K562 (cell line): ENCODE results near the gene CARMIL3.

Experiments used
- BRCA1 ChIP-seq, 2 experiments: fragments of 450-650 bp in 1 of 2; sonication (generic) in 1 of 2; formaldehyde crosslinking in 1 of 2; IDR thresholded peaks; 2 replicates each; pipeline versions ENCODE4 v1.5.0 to v1.6.1; 2017 to 2020; ENCODE audit warnings: mild to moderate bottlenecking in 1 of 2, missing genetic modification reagents in 1 of 2
- JUN ChIP-seq, 2 experiments: sonication (generic) in 1 of 2; formaldehyde crosslinking in 1 of 2; IDR thresholded peaks; 2 replicates each; pipeline versions ENCODE4 v1.6.1 to v1.8.0; 2012 to 2022; ENCODE audit warnings: borderline replicate concordance in 2 of 2, mild to moderate bottlenecking in 2 of 2, improper control_type of control experiment in 1 of 2, low read depth in 1 of 2, low read length in 1 of 2, missing genetic modification reagents in 1 of 2
- MITF ChIP-seq: IDR thresholded peaks from 2 replicates; pipeline ENCODE4 v1.6.1; 2014; ENCODE audit warnings: antibody characterized with exemption
- NR2C2 ChIP-seq, 2 experiments: fragments of 200-800 bp in 1 of 2; sonication (Bioruptor generic) in 1 of 2; sonication (generic) in 1 of 2; formaldehyde crosslinking in 1 of 2; IDR thresholded peaks; 2 replicates each; pipeline versions ENCODE4 v1.6.1 to v1.8.0; 2016 to 2022; ENCODE audit warnings: mild to moderate bottlenecking in 1 of 2, missing compliant biosample characterization in 1 of 2, missing genetic modification characterization in 1 of 2, missing genetic modification reagents in 1 of 2
- POLR2A ChIP-seq: fragments of 450-650 bp; conservative IDR thresholded peaks from 2 replicates; pipeline ENCODE4 v1.6.1; 2016
- RFX1 ChIP-seq: fragments of 450-650 bp; IDR thresholded peaks from 2 replicates; pipeline ENCODE4 v1.6.1; 2016; ENCODE audit warnings: mild to moderate bottlenecking, moderate library complexity
- SAFB2 ChIP-seq: fragments of 200-400 bp; formaldehyde crosslinking; IDR thresholded peaks from 2 replicates; pipeline ENCODE4 v1.6.1; 2018; ENCODE audit warnings: borderline replicate concordance, low read length, low read depth, moderate library complexity; ENCODE audit not compliant: severe bottlenecking
- TCF7L2 ChIP-seq: fragments of 150-350 bp; IDR thresholded peaks from 2 replicates; pipeline ENCODE4 v1.6.1; 2016; ENCODE audit warnings: low read depth, mild to moderate bottlenecking, low read length, moderate library complexity

DNA sequence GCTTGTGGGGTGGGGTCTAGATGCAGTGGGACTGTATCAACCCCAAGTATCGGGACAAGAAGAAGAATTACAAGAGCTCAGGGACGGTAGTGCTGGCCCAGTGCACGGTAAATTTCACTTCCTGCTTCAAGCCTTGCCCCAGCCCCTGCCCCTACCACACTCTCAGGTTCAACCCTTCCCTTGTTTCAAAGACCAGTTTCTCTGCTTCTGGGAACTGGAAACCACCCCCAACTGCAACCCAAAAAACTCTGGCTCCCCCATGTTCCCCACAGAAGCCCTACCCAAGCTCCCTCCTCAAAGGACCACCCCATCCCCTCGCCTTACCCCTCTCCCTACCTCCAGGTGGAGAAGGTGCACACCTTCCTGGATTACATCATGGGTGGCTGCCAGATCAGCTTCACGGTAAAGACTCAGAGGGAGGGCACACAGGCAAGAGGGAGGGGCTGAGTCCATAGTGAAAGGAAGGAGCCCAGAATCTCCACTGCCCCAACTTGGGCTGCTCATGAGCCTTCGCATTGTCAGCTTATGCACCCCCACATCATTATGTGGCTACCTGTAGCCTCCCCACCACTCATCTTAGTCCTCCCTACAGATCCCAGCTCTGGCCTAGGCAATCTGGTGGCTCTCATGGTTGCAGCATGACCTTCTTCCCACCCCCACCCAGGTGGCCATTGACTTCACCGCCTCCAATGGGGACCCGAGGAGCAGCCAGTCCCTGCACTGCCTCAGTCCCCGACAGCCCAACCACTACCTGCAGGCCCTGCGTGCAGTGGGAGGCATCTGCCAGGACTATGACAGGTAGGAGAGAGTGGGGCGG is 23.9 kb downstream of the CARMIL3 start:
- no peak for TF ChIP-seq POLR2A
- no peak for TF ChIP-seq BRCA1 (IDR thresholded peaks at IDR 0.05)
- TF ChIP-seq BRCA1 (CRISPR knock-in tag; IDR thresholded peaks at IDR 0.05): no peak
- TF ChIP-seq NR2C2 (CRISPR knock-in tag; IDR thresholded peaks at IDR 0.05): no peak
- no peak for TF ChIP-seq NR2C2 (tag; IDR thresholded peaks at IDR 0.05)
- no peak for TF ChIP-seq RFX1
- no peak for TF ChIP-seq MITF
- TF ChIP-seq JUN (IDR thresholded peaks at IDR 0.05; ENCODE audit: borderline replicate concordance, low read depth, low read length): no peak
- no peak for TF ChIP-seq JUN (CRISPR knock-in tag; IDR thresholded peaks at IDR 0.05; ENCODE audit: borderline replicate concordance)
- TF ChIP-seq TCF7L2: no peak
- TF ChIP-seq SAFB2: no peak
